Mammary epithelial cell (primary cell): Measurements from ENCODE around the gene SHH.
"Not testable (repeated sequence)": the region's sequence is repeated elsewhere in the genome, so short reads cannot be mapped to it uniquely, and the experiment has no call there.

Experiments
- CTCF ChIP-seq, 2 donors: IDR thresholded peaks in 1 of 2; conservative IDR thresholded peaks in 1 of 2; 2 replicates each; pipeline ENCODE4 v1.5.1; 2011 to 2012; ENCODE audit warnings: inconsistent platforms in 2 of 2, low read length in 2 of 2, mild to moderate bottlenecking in 2 of 2, control low read depth in 1 of 2, low read depth in 1 of 2; ENCODE audit not compliant: insufficient read depth in 1 of 2; ENCODE audit errors: extremely low read depth in 1 of 2
- EZH2 ChIP-seq: IDR thresholded peaks from 2 replicates; pipeline ENCODE4 v1.6.1; 2012; ENCODE audit warnings: low read length, inconsistent platforms, borderline replicate concordance

GRCh38 chr7:155817515-155817914, 5.3 kb upstream of the SHH start:
- not testable (repeated sequence) for TF ChIP-seq CTCF (conservative IDR thresholded peaks at IDR 0.05 in 1 of 2, IDR thresholded peaks at IDR 0.05 in 1 of 2; ENCODE audit: extremely low read depth in 1 of 2, insufficient read depth in 1 of 2, low read depth in 1 of 2, low read length in 2 of 2); EZH2
